GM12875 (cell line): ENCODE results near the gene SYNE2.

ENCODE experiments used
- H3K4me3 ChIP-seq: one replicate; pipeline ENCODE4 v1.5.1; 2011; ENCODE audit warnings: low read depth, low read length, control low read depth
- CTCF ChIP-seq: IDR thresholded peaks from 2 replicates; pipeline ENCODE4 v1.5.1; 2011; ENCODE audit warnings: low read depth, mild to moderate bottlenecking, control low read depth, inconsistent platforms, low read length, moderate library complexity, borderline replicate concordance; ENCODE audit not compliant: insufficient read depth

SYNE2 gene

GRCh38 chr14:64246688-64247087 is 393.9 kb downstream of the SYNE2 start:
- TF ChIP-seq CTCF, result no peak
- no peak overlapping the region for H3K4me3 ChIP-seq

DNA sequence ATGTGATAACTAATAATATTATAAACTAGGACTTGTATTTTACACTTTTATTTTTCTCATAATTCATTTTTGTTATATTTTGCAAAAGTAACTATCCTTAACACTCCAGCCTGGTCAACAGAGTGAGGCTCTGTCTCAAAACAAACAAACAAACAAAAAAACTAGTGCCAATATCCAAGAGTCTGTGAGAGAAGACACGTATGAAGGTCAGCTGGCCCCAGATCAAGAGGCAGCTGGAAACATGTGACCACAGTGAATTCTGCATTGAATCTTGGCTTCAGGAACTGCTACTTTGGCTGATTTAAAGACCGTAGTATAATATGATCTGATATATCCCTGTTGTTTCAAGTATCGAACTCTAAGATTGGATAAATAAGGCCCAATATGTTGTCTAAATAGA is 394.4 kb downstream of the SYNE2 start:
- no peak overlapping the region for H3K4me3 ChIP-seq
- no peak for TF ChIP-seq CTCF

DNA sequence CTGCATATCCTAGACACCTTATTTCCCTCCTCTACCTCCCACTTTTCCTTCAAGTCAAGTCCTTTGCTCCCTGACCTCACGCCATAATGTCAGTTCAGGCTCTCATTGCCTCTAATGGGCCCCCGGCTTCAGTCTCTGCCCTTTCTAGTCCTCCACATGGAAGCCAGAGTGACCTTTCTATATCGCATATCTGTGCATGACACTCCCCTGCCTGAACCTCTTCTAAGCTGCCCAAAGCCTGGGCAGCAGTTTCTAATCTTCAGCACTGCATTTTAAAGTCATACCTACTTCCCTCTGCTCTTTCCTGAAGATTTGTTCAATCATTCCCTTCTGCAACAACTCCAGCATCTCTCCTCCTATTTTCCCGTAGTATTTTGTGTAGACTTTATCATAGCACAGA is 395.9 kb downstream of the SYNE2 start:
- TF ChIP-seq CTCF, result no peak
- no peak overlapping the region for H3K4me3 ChIP-seq

GRCh38 chr14:64249363-64249762 is 396.6 kb downstream of the SYNE2 start:
- H3K4me3 ChIP-seq, result no peak overlapping the region
- no peak for TF ChIP-seq CTCF

GRCh38 chr14:64253672-64254071 is 400.9 kb downstream of the SYNE2 start:
- TF ChIP-seq CTCF, result no peak
- H3K4me3 ChIP-seq, result no peak overlapping the region

DNA sequence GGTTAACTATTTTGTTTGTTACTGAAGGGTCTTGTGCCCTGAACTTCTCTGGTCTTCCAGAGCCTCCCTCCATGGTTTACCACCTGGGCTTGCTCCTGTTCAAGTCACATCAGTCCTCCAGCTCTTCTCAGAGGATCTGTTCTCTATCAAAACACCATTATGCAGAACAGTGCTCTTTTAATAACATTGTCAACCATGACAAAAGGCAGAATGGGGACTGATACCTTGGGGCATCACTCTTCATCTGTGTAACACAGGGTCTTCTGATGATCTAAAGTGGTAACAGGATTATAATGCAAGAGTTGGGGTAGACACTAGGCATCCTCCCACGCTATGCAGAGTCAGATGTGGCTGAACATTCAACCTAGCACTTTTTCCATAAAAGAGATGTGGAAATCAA is 403.0 kb downstream of the SYNE2 start:
- H3K4me3 ChIP-seq, result no peak overlapping the region
- TF ChIP-seq CTCF, result no peak

- H3K4me3 ChIP-seq, result no peak overlapping the region
- no peak for TF ChIP-seq CTCF
Observed at GRCh38 chr14:64260418-64260817, 407.6 kb downstream of the SYNE2 start.
